IPS-18c (cell line): ENCODE measurements around the gene LBP.

ENCODE experiments used
- H3K4me3 ChIP-seq: 2 replicates; pipeline ENCODE4 v1.7.0; 2013; ENCODE audit warnings: low read depth, mild to moderate bottlenecking, low read length, moderate library complexity; ENCODE audit not compliant: insufficient read depth
- H3K9me3 ChIP-seq: one replicate; pipeline ENCODE4 v1.6.1; 2013; ENCODE audit warnings: mild to moderate bottlenecking, low read length, moderate library complexity; ENCODE audit not compliant: control insufficient read depth, insufficient read depth

LBP gene

DNA sequence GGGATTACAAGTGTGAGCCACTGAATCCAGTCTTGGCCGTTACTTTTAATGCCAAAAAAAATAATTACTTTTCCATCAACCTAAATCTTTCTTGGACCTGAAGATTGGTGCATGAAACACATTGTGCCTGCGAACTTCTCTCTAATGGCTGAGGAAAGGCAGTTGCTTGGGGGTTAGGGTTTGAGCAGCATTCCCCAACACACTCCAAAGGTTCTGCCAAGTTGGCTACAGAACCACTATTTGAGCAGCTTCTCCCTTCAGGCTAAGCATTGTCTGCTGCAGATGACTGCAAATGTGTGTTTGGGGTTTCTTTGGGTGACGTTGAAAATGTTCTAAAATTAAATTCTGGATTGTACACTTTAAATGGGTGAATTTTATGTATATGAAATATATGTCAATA, 6.3 kb upstream of the LBP start:
- no peaks in the 10 kb centered on the region for H3K9me3 ChIP-seq
- H3K4me3 ChIP-seq, result no peak overlapping the region

DNA sequence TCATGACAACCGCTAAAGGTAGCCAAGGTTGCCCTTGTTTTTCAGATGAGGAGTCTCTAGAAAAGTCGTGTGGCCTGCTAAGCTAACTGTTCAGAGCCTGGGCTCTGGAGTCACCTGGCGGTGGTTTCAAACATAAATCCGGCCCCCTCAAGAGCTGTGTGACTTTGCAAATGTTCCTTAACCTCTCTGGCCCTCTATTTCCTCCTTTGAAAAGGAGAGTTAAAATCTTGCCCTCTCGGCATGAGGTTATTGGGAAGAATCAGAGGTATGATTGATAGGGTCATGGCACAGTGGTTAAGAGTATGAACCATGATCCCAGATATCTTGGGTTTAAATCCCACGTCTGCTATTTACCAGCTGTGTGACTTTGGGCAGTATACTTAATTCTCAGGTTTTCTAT, 5.6 kb upstream of the LBP start:
- H3K4me3 ChIP-seq, result no peak overlapping the region
- no peaks in the 10 kb centered on the region for H3K9me3 ChIP-seq

GRCh38 chr20:38342216-38342615, 4.1 kb upstream of the LBP start:
- Histone ChIP-seq H3K9me3 (no peaks in the 10 kb centered on the region), H3K4me3 (no peak overlapping the region)

- Histone ChIP-seq H3K9me3 (no peaks in the 10 kb centered on the region), H3K4me3 (no peak overlapping the region)
These were observed 3.5 kb upstream of the LBP start for GRCh38 chr20:38342713-38343310.

- H3K4me3 ChIP-seq, result peak overlapping the region; percentile 15; the same call in 1 of the 2 replicates
These were observed 2.8 kb upstream of the LBP start for GRCh38 chr20:38343311-38344106.

DNA sequence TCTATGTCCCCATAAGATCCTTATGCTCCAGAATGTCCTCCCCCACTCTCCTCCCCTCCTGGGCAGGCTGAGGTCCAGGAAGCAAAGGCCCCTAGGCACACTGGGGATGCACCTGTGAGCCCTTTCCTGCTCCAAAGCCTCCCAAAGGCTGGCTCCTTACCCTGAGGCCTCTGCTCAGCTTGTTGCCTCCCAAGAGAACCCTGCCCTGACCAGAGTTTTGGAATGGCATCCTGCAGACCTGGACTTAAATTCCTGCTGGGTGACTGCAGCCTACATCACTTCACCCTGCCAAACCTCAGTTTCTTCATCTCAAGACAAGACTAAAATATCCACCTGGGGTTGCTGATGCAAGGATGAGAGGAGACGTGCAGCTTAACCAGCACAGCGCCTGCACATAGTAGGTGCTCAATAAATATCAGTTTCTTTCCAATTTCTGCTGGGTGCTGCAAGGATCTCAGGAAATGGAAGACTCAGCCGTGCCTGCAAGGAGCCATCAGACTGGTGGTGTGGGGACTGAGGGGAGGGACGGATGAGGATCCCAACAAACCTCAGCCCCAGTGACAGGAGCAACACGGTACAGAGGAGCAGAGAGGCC, 2.1 kb upstream of the LBP start:
- H3K9me3 ChIP-seq, result no peaks in the 10 kb centered on the region
- peak overlapping the region; percentile 15; the same call in 1 of the 2 replicates for H3K4me3 ChIP-seq

More at GRCh38 chr20:38343311-38344106, 2.8 kb upstream of the LBP start:
- no peaks in the 10 kb centered on the region for H3K9me3 ChIP-seq

- H3K4me3 ChIP-seq, result no peak overlapping the region
- H3K9me3 ChIP-seq, result no peaks in the 10 kb centered on the region
These were observed 639 bp upstream of the LBP start for GRCh38 chr20:38345643-38346042.

DNA sequence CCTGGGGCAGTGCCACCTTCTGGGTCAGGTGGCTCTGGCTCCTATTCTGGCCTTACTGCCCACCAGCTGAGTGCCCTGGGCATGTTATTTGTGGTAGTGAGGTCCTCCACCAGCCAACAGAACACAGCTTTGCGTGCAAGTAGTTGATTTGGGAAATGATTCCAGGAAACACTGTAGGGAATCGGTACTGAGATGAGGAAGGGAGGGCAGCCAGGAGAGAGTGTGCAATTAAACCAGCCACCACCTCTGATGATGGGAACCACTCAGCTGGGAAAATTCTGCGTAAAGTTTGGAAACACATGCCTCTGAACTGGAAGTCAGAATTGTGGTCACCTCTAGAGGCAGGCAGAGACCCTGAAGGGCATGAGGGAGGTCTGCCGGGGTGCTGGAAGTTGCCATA, 459 bp downstream of the LBP start:
- no peaks in the 10 kb centered on the region for H3K9me3 ChIP-seq
- no peak overlapping the region for H3K4me3 ChIP-seq

DNA sequence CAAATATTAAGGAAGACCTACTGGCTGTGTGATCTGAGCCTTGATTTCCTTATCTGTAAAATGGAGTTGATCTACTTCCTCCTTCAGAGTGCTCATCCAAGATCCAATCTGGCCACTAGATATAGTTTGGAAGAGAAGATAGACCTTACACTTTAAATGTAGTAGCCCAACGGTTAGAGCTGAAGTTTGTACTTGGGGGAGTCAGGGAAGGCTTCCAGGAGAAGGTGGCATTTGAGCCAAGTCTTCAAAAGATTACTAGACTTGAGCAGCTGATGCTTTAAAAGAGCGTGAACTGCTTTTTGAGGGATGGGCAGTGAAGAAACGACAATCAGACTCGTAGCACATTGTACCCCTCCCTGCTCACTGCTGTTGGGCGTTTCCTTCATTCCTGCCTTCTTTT, 3.6 kb downstream of the LBP start:
- no peak overlapping the region for H3K4me3 ChIP-seq
- no peaks in the 10 kb centered on the region for H3K9me3 ChIP-seq

DNA sequence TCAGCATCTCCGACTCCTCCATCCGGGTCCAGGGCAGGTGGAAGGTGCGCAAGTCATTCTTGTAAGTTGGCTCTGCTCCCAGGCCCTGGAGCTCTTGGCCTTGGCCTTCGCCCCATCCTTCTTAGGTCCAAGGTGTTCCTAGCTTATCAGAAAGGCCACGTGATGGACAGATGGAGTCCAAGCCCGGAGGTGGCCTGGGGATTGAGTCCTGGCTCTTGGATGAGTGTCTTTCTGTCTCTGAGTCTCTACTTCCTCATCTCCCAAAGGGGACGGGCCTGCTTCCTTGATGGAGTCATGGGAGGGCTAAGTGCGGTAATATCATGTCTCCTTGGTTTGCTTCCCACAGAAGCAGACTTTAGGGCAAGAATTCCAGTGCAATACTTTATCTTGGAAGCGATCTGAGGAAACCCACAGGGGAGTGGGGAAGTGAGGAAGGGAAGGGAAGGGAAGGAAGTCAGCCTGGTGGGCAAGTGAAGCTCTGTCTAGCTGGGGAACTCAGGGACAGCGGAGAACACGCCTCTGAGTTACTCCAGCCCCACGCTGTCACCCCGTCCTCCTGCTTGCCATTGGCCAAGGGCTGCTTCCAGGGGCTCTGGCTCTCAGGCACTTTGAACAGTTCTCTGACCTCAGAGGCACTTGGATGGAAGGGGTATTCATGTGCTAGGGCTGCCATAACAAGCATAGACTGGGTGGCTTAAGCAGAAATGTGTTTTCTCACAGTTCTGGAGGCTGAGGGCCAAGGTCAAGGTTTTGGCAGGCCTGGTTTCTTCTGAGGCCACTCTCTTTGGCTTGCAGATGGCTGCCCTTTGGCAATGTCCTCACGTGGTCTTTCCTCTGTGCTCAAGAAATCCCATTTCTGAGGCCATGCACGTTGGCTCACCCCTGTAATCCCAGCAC, 4.8 kb downstream of the LBP start:
- no peak overlapping the region for H3K4me3 ChIP-seq
- no peaks in the 10 kb centered on the region for H3K9me3 ChIP-seq

- Histone ChIP-seq H3K4me3 (no peak overlapping the region), H3K9me3 (no peaks in the 10 kb centered on the region)
These were observed 7.0 kb downstream of the LBP start for GRCh38 chr20:38353316-38353715.

DNA sequence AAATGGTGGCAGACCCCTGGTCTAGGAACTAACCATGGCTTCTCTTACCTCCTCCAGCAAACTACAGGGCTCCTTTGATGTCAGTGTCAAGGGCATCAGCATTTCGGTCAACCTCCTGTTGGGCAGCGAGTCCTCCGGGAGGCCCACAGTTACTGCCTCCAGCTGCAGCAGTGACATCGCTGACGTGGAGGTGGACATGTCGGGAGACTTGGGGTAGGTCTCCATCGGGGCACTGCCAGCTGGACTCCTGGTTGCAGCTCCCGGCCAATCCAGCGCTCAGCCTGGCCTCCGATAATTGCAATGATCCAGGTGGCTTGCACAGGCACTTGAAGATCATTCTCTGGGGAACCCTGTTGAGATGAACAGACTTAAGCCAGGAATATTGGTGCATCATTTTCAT, 7.9 kb downstream of the LBP start:
- H3K4me3 ChIP-seq, result no peak overlapping the region
- H3K9me3 ChIP-seq, result no peaks in the 10 kb centered on the region

DNA sequence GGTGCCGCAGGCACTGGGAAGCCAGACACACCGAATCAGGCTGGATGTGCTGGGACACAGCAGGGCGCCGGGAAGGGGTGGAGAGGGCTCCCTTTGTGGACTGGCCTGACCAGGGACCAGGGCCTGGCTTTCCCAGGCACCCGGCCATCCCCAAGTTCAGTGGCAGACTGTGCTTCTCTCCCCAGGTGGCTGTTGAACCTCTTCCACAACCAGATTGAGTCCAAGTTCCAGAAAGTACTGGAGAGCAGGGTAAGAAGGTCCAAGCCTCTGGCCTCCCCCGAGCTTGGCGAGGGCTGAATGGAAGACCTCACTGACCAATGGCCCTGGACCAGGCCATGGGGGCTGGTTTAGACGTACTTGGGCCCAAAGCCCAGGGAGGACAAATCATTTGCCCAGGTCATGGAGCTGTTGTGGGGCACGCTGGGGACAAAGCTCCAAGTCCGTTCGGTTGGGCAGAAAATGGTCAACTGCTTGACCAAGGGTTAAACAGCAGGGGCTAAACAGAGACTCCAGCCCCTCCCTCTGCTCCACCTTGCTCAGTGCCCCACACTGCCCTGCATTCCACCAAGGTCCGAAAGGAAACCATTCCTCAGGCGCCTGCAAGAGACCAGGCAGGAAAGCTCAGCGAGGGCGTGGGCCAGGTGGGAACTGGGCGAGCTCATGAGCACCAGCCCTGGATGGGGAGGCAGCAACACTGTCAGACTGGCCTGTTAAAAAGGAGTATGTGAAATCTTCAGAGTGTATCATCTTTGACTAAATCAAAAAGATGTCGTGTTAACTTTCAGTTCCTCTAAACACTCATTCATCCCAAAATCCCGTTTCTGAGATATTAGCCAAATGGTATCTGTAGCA, 9.1 kb downstream of the LBP start:
- Histone ChIP-seq H3K9me3 (no peaks in the 10 kb centered on the region), H3K4me3 (no peak overlapping the region)

DNA sequence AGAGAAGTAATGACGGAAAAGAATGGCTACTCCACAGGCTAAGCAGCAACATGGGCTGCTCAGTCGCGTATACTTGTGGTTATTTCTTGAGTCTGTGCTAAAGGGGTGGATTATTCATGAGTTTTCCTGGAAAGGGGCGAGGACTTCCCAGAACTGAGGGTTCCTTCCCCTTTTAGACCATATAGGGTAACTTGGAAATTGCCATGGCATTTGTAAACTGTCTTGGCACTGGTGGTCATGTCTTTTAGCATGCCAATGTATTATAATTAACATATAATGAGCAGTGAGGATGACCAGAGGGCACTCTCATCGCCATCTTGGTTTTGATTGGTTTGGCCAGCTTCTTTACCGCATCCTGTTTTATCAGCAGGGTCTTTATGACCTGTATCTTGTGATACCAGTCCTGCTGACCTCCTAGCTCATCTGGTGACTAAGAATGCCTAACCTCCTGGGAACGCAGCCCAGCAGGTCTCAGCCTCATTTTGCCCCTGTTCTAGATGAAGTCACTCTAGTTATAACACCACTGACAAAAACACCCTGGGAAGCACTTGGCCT, 11.4 kb downstream of the LBP start:
- no peaks in the 10 kb centered on the region for H3K9me3 ChIP-seq
- H3K4me3 ChIP-seq, result no peak overlapping the region

GRCh38 chr20:38358556-38358955, 12.3 kb downstream of the LBP start:
- Histone ChIP-seq H3K4me3 (no peak overlapping the region), H3K9me3 (no peaks in the 10 kb centered on the region)

DNA sequence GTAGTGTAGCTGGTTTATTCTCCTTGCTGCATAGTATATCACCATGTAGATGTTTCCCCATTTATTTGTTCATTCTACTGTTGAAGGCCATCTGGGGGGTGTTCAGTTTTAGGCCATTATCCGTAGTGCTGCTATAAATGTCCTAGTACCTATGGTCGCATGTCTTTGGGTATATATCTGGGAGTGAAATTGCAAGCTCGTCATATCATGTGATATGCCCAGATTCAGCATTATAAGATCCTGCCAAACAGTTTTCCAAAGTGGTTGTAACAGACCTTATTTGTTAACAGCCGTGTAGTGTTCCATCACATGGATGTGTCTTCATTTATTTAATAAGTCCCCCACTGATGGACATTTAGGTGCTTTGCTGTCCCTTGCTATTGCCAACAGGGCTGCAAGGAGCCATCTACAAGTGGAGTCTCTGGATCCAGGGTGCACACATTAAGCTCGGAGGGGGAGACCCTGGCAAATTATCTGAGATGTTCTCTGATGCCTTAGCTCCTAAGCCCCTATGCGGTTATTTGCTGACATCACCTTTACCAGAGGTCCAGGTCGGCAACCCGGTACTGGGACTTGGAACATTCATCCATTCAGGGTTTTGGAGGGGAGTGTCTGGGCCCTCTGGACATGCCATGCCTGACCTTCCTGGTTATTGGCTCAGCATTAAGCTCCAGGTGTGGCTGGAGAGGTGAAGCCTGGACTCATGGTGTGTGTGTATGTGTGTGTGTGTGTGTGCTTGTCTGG, 16.9 kb downstream of the LBP start:
- Histone ChIP-seq H3K9me3 (no peaks in the 10 kb centered on the region), H3K4me3 (no peak overlapping the region)
